Neural progenitor cell (in vitro differentiated cells): ENCODE results near the gene ZNRF1. TPM values are rescaled to one million over a fixed set of nuclear protein-coding genes. Genes with fewer than 3 reads are reported as not detected.

Source experiments
- DNase-seq: peaks from one replicate; pipeline ENCODE4 v3.0.0-alpha.2; 2016; ENCODE audit warnings: low spot score
- H2AFZ ChIP-seq: fragments of 200-600 bp; sonication (generic); replicated peaks from 2 replicates; pipeline ENCODE4 v1.6.1; 2016; ENCODE audit warnings: antibody characterized with exemption
- H3F3A ChIP-seq: fragments of 200-600 bp; sonication (generic); 2 replicates; pipeline ENCODE4 v1.6.1; 2016; ENCODE audit warnings: antibody characterized with exemption, low read depth
- H3K27ac ChIP-seq: fragments of 200-600 bp; sonication (generic); 2 replicates; pipeline ENCODE4 v1.5.1; 2016; ENCODE audit warnings: mild to moderate bottlenecking
- H3K27me3 ChIP-seq: fragments of 200-600 bp; sonication (generic); 2 replicates; pipeline ENCODE4 v1.6.1; 2016; ENCODE audit warnings: mild to moderate bottlenecking, moderate library complexity
- H3K36me3 ChIP-seq: fragments of 200-600 bp; sonication (generic); 2 replicates; pipeline ENCODE4 v1.5.1; 2016
- H3K4me1 ChIP-seq: fragments of 200-600 bp; sonication (generic); 2 replicates; pipeline ENCODE4 v1.6.1; 2016; ENCODE audit warnings: mixed run types
- H3K4me2 ChIP-seq: fragments of 200-600 bp; sonication (generic); 2 replicates; pipeline ENCODE4 v1.6.1; 2016
- H3K4me3 ChIP-seq: fragments of 200-600 bp; sonication (generic); 2 replicates; pipeline ENCODE4 v1.5.1; 2016
- H3K79me2 ChIP-seq: fragments of 200-600 bp; sonication (generic); 2 replicates; pipeline ENCODE4 v1.6.1; 2016; ENCODE audit warnings: low read depth
- H3K9ac ChIP-seq: fragments of 200-600 bp; sonication (generic); 2 replicates; pipeline ENCODE4 v1.6.1; 2016
- H3K9me3 ChIP-seq: fragments of 200-600 bp; sonication (generic); 2 replicates; pipeline ENCODE4 v1.5.1; 2016; ENCODE audit warnings: low read depth
- H4K20me1 ChIP-seq: fragments of 200-600 bp; sonication (generic); 2 replicates; pipeline ENCODE4 v1.6.1; 2016; ENCODE audit warnings: low read depth
- H3K27ac Mint-ChIP-seq: 3 replicates; pipeline ENCODE4 v1.8.0; 2021; ENCODE audit warnings: mixed read lengths
- H3K27me3 Mint-ChIP-seq: 2 replicates; pipeline ENCODE4 v1.8.0; 2022; ENCODE audit warnings: low read depth, mild to moderate bottlenecking, inconsistent platforms, moderate library complexity, mixed read lengths; ENCODE audit not compliant: insufficient read depth
- H3K36me3 Mint-ChIP-seq: 3 replicates; pipeline ENCODE4 v1.8.0; 2021; ENCODE audit warnings: mixed read lengths
- H3K4me1 Mint-ChIP-seq: 3 replicates; pipeline ENCODE4 v1.8.0; 2021; ENCODE audit warnings: mixed read lengths
- H3K4me3 Mint-ChIP-seq: 3 replicates; pipeline ENCODE4 v1.8.0; 2021; ENCODE audit warnings: mild to moderate bottlenecking, moderate library complexity, mixed read lengths
- H3K9me3 Mint-ChIP-seq: 3 replicates; pipeline ENCODE4 v1.8.0; 2020; ENCODE audit warnings: mixed read lengths
- CTCF ChIP-seq: fragments of 200-600 bp; sonication (generic); IDR thresholded peaks from 2 replicates; pipeline ENCODE4 v1.5.1; 2017; ENCODE audit warnings: antibody characterized with exemption, mild to moderate bottlenecking
- EZH2 ChIP-seq: fragments of 200-600 bp; sonication (generic); IDR thresholded peaks from 2 replicates; pipeline ENCODE4 v1.6.1; 2017; ENCODE audit warnings: antibody characterized with exemption, mild to moderate bottlenecking, moderate library complexity
- EZH2phosphoT487 ChIP-seq: fragments of 200-600 bp; sonication (generic); IDR thresholded peaks from 2 replicates; pipeline ENCODE4 v1.6.1; 2017; ENCODE audit warnings: antibody characterized with exemption
- total RNA-seq: library from RNA; depleted of rRNA; stranded (reverse); fragments of >200 nt; gene quantifications from 2 replicates; pipeline ENCODE4 v1.2.3, GENCODE V29; 2015; ENCODE audit warnings: low replicate concordance

The ZNRF1 gene
- total RNA-seq, 1 donor from 2014 or later: 9.3 TPM

GRCh38 chr16:75021410-75021809, 22.6 kb downstream of the ZNRF1 start:
- Histone ChIP-seq H3F3A (no peaks in the 10 kb centered on the region), H3K4me2 (no peak overlapping the region), H2AFZ (no peak overlapping the region), H3K9me3 (no peaks in the 10 kb centered on the region), H3K79me2 (peaks cover 100% of the 10 kb centered on the region), H3K4me3 (no peak overlapping the region), H3K27me3 (no peaks in the 10 kb centered on the region), H3K9ac (no peak overlapping the region), H3K4me1 (no peaks in the 10 kb centered on the region), H3K27ac (no peak overlapping the region), H3K36me3 (peaks cover 3% of the 10 kb centered on the region), H4K20me1 (peaks cover 6% of the 10 kb centered on the region)
- TF ChIP-seq EZH2phosphoT487 (no peak), CTCF (no peak), EZH2 (no peak)
- Mint-ChIP-seq H3K27me3 (peaks cover 8% of the 10 kb centered on the region), H3K4me3 (no peak overlapping the region), H3K4me1 (peaks cover 3% of the 10 kb centered on the region), H3K36me3 (peaks cover 37% of the 10 kb centered on the region), H3K9me3 (peaks cover 40% of the 10 kb centered on the region), H3K27ac (no peak overlapping the region)
- no peak for DNase-seq

DNA sequence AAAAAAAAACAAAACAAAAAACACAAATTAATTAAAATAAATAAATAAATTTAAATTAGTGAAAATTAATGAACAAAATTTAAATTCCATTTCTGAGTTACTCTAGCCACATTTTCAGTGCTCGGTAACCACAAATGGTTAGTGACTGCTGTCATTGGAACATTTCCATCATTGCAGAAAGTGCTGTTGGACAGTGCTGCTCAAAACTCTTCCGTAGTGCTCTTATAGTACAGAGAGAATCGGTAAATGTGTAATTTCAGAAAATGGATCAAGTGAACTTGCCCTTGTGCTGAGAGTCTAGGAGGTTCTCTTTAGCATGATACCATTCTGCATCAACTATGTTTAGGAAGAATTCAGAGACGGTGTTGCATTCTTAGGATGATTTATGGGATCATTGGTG, 23.7 kb downstream of the ZNRF1 start:
- Histone ChIP-seq H3K36me3 (peaks cover 3% of the 10 kb centered on the region), H2AFZ (no peak overlapping the region), H3K9ac (no peak overlapping the region), H4K20me1 (peaks cover 12% of the 10 kb centered on the region), H3K27ac (no peak overlapping the region), H3K79me2 (peaks cover 100% of the 10 kb centered on the region), H3K4me1 (no peaks in the 10 kb centered on the region), H3K9me3 (no peaks in the 10 kb centered on the region), H3K27me3 (no peaks in the 10 kb centered on the region), H3K4me2 (no peak overlapping the region), H3K4me3 (no peak overlapping the region), H3F3A (no peaks in the 10 kb centered on the region)
- peaks cover 8% of the 10 kb centered on the region for H3K27me3 Mint-ChIP-seq
- no peak for TF ChIP-seq EZH2phosphoT487
- TF ChIP-seq EZH2: no peak
- no peak for TF ChIP-seq CTCF
- H3K36me3 Mint-ChIP-seq: peaks cover 37% of the 10 kb centered on the region
- no peak for DNase-seq
- H3K4me1 Mint-ChIP-seq: peaks cover 3% of the 10 kb centered on the region
- H3K9me3 Mint-ChIP-seq: peaks cover 40% of the 10 kb centered on the region
- peak overlapping the region; percentile 21 for H3K27ac Mint-ChIP-seq
- no peak overlapping the region for H3K4me3 Mint-ChIP-seq

DNA sequence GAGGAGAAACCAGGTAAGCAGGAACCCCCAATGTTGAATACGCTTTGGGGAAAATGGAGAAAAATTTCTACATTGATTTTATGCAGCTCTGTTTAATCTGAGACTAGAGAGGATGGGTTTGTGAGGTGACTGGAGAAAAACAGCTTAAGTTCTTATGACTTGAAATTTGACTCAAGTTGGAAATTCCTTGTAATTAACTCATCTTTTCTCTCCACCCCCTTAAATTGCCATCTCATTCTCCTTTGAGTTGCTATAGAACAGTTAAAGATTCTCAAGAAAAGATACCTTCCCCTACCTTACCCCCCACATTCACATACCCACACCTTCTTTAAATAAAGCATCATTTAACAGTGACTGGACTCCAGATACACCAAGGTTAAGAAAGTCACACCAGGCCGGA, 24.2 kb downstream of the ZNRF1 start:
- H3K9me3 Mint-ChIP-seq: peaks cover 40% of the 10 kb centered on the region
- H3K9ac ChIP-seq: no peak overlapping the region
- H3K27ac ChIP-seq: no peak overlapping the region
- H3K4me1 ChIP-seq: no peaks in the 10 kb centered on the region
- no peak overlapping the region for H3K4me2 ChIP-seq
- H3K27ac Mint-ChIP-seq: peak overlapping the region; percentile 21
- peaks cover 100% of the 10 kb centered on the region for H3K79me2 ChIP-seq
- peaks cover 3% of the 10 kb centered on the region for H3K36me3 ChIP-seq
- peaks cover 37% of the 10 kb centered on the region for H3K36me3 Mint-ChIP-seq
- H3K9me3 ChIP-seq: no peaks in the 10 kb centered on the region
- no peak overlapping the region for H3K4me3 ChIP-seq
- H3K27me3 Mint-ChIP-seq: peaks cover 8% of the 10 kb centered on the region
- peaks cover 8% of the 10 kb centered on the region for H4K20me1 ChIP-seq
- no peaks in the 10 kb centered on the region for H3F3A ChIP-seq
- no peaks in the 10 kb centered on the region for H3K27me3 ChIP-seq
- H3K4me3 Mint-ChIP-seq: no peak overlapping the region
- TF ChIP-seq EZH2 (no peak), CTCF (no peak), EZH2phosphoT487 (no peak)
- DNase-seq: no peak
- peaks cover 3% of the 10 kb centered on the region for H3K4me1 Mint-ChIP-seq
- no peak overlapping the region for H2AFZ ChIP-seq
